MM.1S (cell line): ENCODE measurements around the gene SMYD2.

Experiments used
- DNase-seq: peaks from one replicate; pipeline ENCODE4 v3.0.0-alpha.2; 2015
- H2AFZ ChIP-seq: fragments of 300-600 bp; sonication (generic); 2 replicates; pipeline ENCODE4 v1.6.0; 2016; ENCODE audit warnings: antibody characterized with exemption, low read length
- H3F3A ChIP-seq: fragments of 300-600 bp; sonication (generic); 2 replicates; pipeline ENCODE4 v1.6.1; 2016; ENCODE audit warnings: mild to moderate bottlenecking, antibody characterized with exemption, low read length, moderate library complexity, mixed read lengths; ENCODE audit not compliant: insufficient read depth
- H3K27ac ChIP-seq: fragments of 300-600 bp; sonication (generic); 2 replicates; pipeline ENCODE4 v1.5.1; 2016; ENCODE audit warnings: mild to moderate bottlenecking, low read length
- H3K27me3 ChIP-seq: fragments of 300-600 bp; sonication (generic); replicated peaks from 2 replicates; pipeline ENCODE4 v1.6.0; 2016; ENCODE audit warnings: low read length; ENCODE audit not compliant: insufficient read depth
- H3K36me3 ChIP-seq: fragments of 300-600 bp; sonication (generic); replicated peaks from 2 replicates; pipeline ENCODE4 v1.6.1; 2016; ENCODE audit warnings: mild to moderate bottlenecking, low read length, mixed read lengths; ENCODE audit not compliant: insufficient read depth
- H3K4me1 ChIP-seq: fragments of 300-600 bp; sonication (generic); 2 replicates; pipeline ENCODE4 v1.6.1; 2016; ENCODE audit warnings: low read length, mixed read lengths
- H3K4me2 ChIP-seq: fragments of 300-600 bp; sonication (generic); 2 replicates; pipeline ENCODE4 v1.6.0; 2016; ENCODE audit warnings: low read depth, low read length
- H3K4me3 ChIP-seq: fragments of 300-600 bp; sonication (generic); 2 replicates; pipeline ENCODE4 v1.5.1; 2016; ENCODE audit warnings: low read length, mixed read lengths
- H3K79me2 ChIP-seq: fragments of 300-600 bp; sonication (generic); 2 replicates; pipeline ENCODE4 v1.6.1; 2016; ENCODE audit warnings: mixed run types, low read length, mixed read lengths
- H3K9ac ChIP-seq: fragments of 300-600 bp; sonication (generic); 2 replicates; pipeline ENCODE4 v1.6.1; 2016; ENCODE audit warnings: low read length, mixed read lengths
- H3K9me2 ChIP-seq: fragments of 300-600 bp; sonication (generic); replicated peaks from 2 replicates; pipeline ENCODE4 v1.6.1; 2016; ENCODE audit warnings: mild to moderate bottlenecking, low read length, mixed read lengths; ENCODE audit not compliant: insufficient read depth
- H3K9me3 ChIP-seq: fragments of 300-600 bp; sonication (generic); replicated peaks from 2 replicates; pipeline ENCODE4 v1.6.1; 2016; ENCODE audit warnings: mild to moderate bottlenecking, low read length, mixed read lengths; ENCODE audit not compliant: insufficient read depth
- H4K20me1 ChIP-seq: fragments of 300-600 bp; sonication (generic); 2 replicates; pipeline ENCODE4 v1.6.1; 2016; ENCODE audit warnings: mild to moderate bottlenecking, low read length, moderate library complexity, mixed read lengths; ENCODE audit not compliant: insufficient read depth
- CTCF ChIP-seq: fragments of 300-600 bp; sonication (generic); IDR thresholded peaks from 2 replicates; pipeline ENCODE4 v1.5.1; 2016; ENCODE audit warnings: antibody characterized with exemption, low read length, mixed read lengths
- EZH2 ChIP-seq: fragments of 300-600 bp; sonication (generic); optimal IDR thresholded peaks from 2 replicates; pipeline ENCODE3; 2017; ENCODE audit warnings: low read depth, mild to moderate bottlenecking, antibody characterized with exemption, low read length, mixed read lengths
- EZH2phosphoT487 ChIP-seq: fragments of 300-600 bp; sonication (generic); IDR thresholded peaks from 2 replicates; pipeline ENCODE4 v1.6.1; 2018; ENCODE audit warnings: antibody characterized with exemption, low read length

Gene SMYD2

GRCh38 chr1:214378492-214378891, 97.5 kb downstream of the SMYD2 start:
- Histone ChIP-seq H3K79me2 (no peaks in the 10 kb centered on the region), H3K4me2 (no peak overlapping the region), H3K27ac (no peak overlapping the region), H3F3A (no peaks in the 10 kb centered on the region), H4K20me1 (no peaks in the 10 kb centered on the region), H3K4me1 (no peaks in the 10 kb centered on the region), H2AFZ (no peak overlapping the region), H3K27me3 (no peaks in the 10 kb centered on the region), H3K9me3 (no peaks in the 10 kb centered on the region), H3K4me3 (no peak overlapping the region), H3K9ac (no peak overlapping the region), H3K9me2 (no peaks in the 10 kb centered on the region), H3K36me3 (no peaks in the 10 kb centered on the region)
- TF ChIP-seq CTCF = no peak
- no peak for TF ChIP-seq EZH2phosphoT487
- no peak for TF ChIP-seq EZH2
- no peak for DNase-seq

- Histone ChIP-seq H3K4me1 (no peaks in the 10 kb centered on the region), H3K79me2 (no peaks in the 10 kb centered on the region)
- TF ChIP-seq EZH2phosphoT487 (no peak), CTCF (no peak), EZH2 (no peak)
Observed at GRCh38 chr1:214379236-214379970, 98.4 kb downstream of the SMYD2 start.

GRCh38 chr1:214380396-214380795, 99.4 kb downstream of the SMYD2 start:
- H4K20me1 ChIP-seq = no peaks in the 10 kb centered on the region
- H3K27me3 ChIP-seq = no peaks in the 10 kb centered on the region
- H3K9ac ChIP-seq = no peak overlapping the region
- no peaks in the 10 kb centered on the region for H3K9me2 ChIP-seq
- H3K9me3 ChIP-seq = no peaks in the 10 kb centered on the region
- no peak overlapping the region for H3K27ac ChIP-seq
- H3K36me3 ChIP-seq = no peaks in the 10 kb centered on the region
- no peak overlapping the region for H3K4me2 ChIP-seq
- no peak overlapping the region for H3K4me3 ChIP-seq
- H2AFZ ChIP-seq = no peak overlapping the region
- no peak for DNase-seq
- H3K79me2 ChIP-seq = no peaks in the 10 kb centered on the region
- no peaks in the 10 kb centered on the region for H3F3A ChIP-seq
- no peak for TF ChIP-seq EZH2phosphoT487
- no peak for TF ChIP-seq EZH2
- no peak for TF ChIP-seq CTCF
- H3K4me1 ChIP-seq = no peaks in the 10 kb centered on the region

More at GRCh38 chr1:214379236-214379970, 98.4 kb downstream of the SMYD2 start:
- H4K20me1 ChIP-seq = no peaks in the 10 kb centered on the region
- DNase-seq = no peak
- no peaks in the 10 kb centered on the region for H3K9me3 ChIP-seq
- H3F3A ChIP-seq = no peaks in the 10 kb centered on the region
- H2AFZ ChIP-seq = no peak overlapping the region
- H3K9ac ChIP-seq = no peak overlapping the region
- no peaks in the 10 kb centered on the region for H3K36me3 ChIP-seq
- no peak overlapping the region for H3K27ac ChIP-seq
- H3K4me3 ChIP-seq = no peak overlapping the region
- no peaks in the 10 kb centered on the region for H3K27me3 ChIP-seq
- no peak overlapping the region for H3K4me2 ChIP-seq
- H3K9me2 ChIP-seq = no peaks in the 10 kb centered on the region
